ENCODE data around the gene TRAPPC5.

TRAPPC5 gene

GRCh38 chr19:7733376-7733775 lies 52.7 kb downstream of the TRAPPC5 start:
- DNase-seq = no peak

- no peak for DNase-seq
Measured at GRCh38 chr19:7734220-7735203, 53.9 kb downstream of the TRAPPC5 start.

GRCh38 chr19:7736148-7736547 lies 55.5 kb downstream of the TRAPPC5 start:
- no peak for DNase-seq

- DNase-seq = no peak
Measured at GRCh38 chr19:7737215-7737614, 56.6 kb downstream of the TRAPPC5 start.
